OCI-LY3 (cell line): ENCODE data around the gene PCNP.
"Not testable (repeated sequence)": the region's sequence is repeated elsewhere in the genome, so short reads cannot be mapped to it uniquely, and the experiment has no call there.

Experiments
- H2AFZ ChIP-seq: fragments of 200-600, 300-600 bp; shearing (Covaris generic); 2 replicates; pipeline ENCODE4 v1.6.0; 2014; ENCODE audit warnings: antibody characterized with exemption, low read depth, low read length
- H3K27ac ChIP-seq: fragments of 200-600, 300-600 bp; sonication (generic); 2 replicates; pipeline ENCODE4 v1.5.1; 2014; ENCODE audit warnings: mild to moderate bottlenecking, low read length, moderate library complexity, mixed read lengths
- H3K27me3 ChIP-seq: fragments of 200-600, 300-600 bp; sonication (generic); 2 replicates; pipeline ENCODE4 v1.6.1; 2014; ENCODE audit warnings: low read depth, low read length, mixed read lengths
- H3K36me3 ChIP-seq: fragments of 200-600, 300-600 bp; sonication (generic); replicated peaks from 2 replicates; pipeline ENCODE3; 2014; ENCODE audit warnings: low read depth, low read length, mixed read lengths
- H3K4me1 ChIP-seq: fragments of 300-600, 200-600 bp; sonication (generic); 2 replicates; pipeline ENCODE4 v1.6.1; 2014; ENCODE audit warnings: low read length, mixed read lengths
- H3K4me2 ChIP-seq: fragments of 200-600, 300-600 bp; sonication (generic); 2 replicates; pipeline ENCODE4 v1.6.1; 2014; ENCODE audit warnings: low read length, mixed read lengths
- H3K4me3 ChIP-seq: fragments of 300-600, 200-600 bp; sonication (generic); 2 replicates; pipeline ENCODE4 v1.5.1; 2014; ENCODE audit warnings: antibody characterized with exemption, mild to moderate bottlenecking, low read length, moderate library complexity
- H3K79me2 ChIP-seq: fragments of 300-600, 200-600 bp; shearing (Covaris generic); 2 replicates; pipeline ENCODE4 v1.6.1; 2014; ENCODE audit warnings: mild to moderate bottlenecking, low read length, mixed read lengths
- H3K9ac ChIP-seq: fragments of 300-600, 200-600 bp; shearing (Covaris generic); 2 replicates; pipeline ENCODE4 v1.6.0; 2014; ENCODE audit warnings: mild to moderate bottlenecking, low read length, moderate library complexity
- H3K9me3 ChIP-seq: fragments of 200-600, 300-600 bp; shearing (Covaris generic); 2 replicates; pipeline ENCODE4 v1.6.1; 2014; ENCODE audit warnings: low read length, mixed read lengths; ENCODE audit not compliant: insufficient read depth
- H4K20me1 ChIP-seq: fragments of 200-600, 300-600 bp; sonication (generic); 2 replicates; pipeline ENCODE4 v1.6.1; 2016; ENCODE audit warnings: low read length, mixed read lengths; ENCODE audit not compliant: insufficient read depth
- CTCF ChIP-seq: fragments of 200-600, 300-600 bp; sonication (generic); IDR thresholded peaks from 2 replicates; pipeline ENCODE4 v1.5.1; 2014; ENCODE audit warnings: antibody characterized with exemption, low read length, low read depth
- EZH2phosphoT487 ChIP-seq: fragments of 200-600 bp; shearing (Covaris generic); IDR thresholded peaks from 2 replicates; pipeline ENCODE4 v1.6.1; 2018; ENCODE audit warnings: antibody characterized with exemption, mixed run types, low read depth

The PCNP gene

GRCh38 chr3:101544161-101544850, 29.7 kb upstream of the PCNP start:
- Histone ChIP-seq H3K4me3 (no peak overlapping the region), H3K27ac (no peak overlapping the region), H2AFZ (no peak overlapping the region), H3K36me3 (no peaks in the 10 kb centered on the region), H3K9ac (no peak overlapping the region), H3K27me3 (no peaks in the 10 kb centered on the region), H3K4me2 (no peak overlapping the region), H4K20me1 (no peaks in the 10 kb centered on the region), H3K4me1 (no peaks in the 10 kb centered on the region), H3K79me2 (no peaks in the 10 kb centered on the region), H3K9me3 (no peaks in the 10 kb centered on the region)
- no peak for TF ChIP-seq EZH2phosphoT487
- TF ChIP-seq CTCF = peak; percentile 39

- no peaks in the 10 kb centered on the region for H3K36me3 ChIP-seq
- no peak overlapping the region for H3K9ac ChIP-seq
- H2AFZ ChIP-seq = no peak overlapping the region
- H3K4me2 ChIP-seq = no peak overlapping the region
- peaks cover 6% of the 10 kb centered on the region for H3K4me1 ChIP-seq
- no peak for TF ChIP-seq CTCF
- TF ChIP-seq EZH2phosphoT487 = no peak
- H3K9me3 ChIP-seq = no peaks in the 10 kb centered on the region
- H3K27me3 ChIP-seq = no peaks in the 10 kb centered on the region
- no peak overlapping the region for H3K27ac ChIP-seq
- no peaks in the 10 kb centered on the region for H3K79me2 ChIP-seq
- H3K4me3 ChIP-seq = no peak overlapping the region
- no peaks in the 10 kb centered on the region for H4K20me1 ChIP-seq
These were observed 25.4 kb upstream of the PCNP start for GRCh38 chr3:101548527-101549105.

GRCh38 chr3:101549473-101549872, 24.5 kb upstream of the PCNP start:
- TF ChIP-seq EZH2phosphoT487 = no peak
- TF ChIP-seq CTCF = no peak

GRCh38 chr3:101551359-101552081, 22.5 kb upstream of the PCNP start:
- not testable (repeated sequence) for H3K79me2 ChIP-seq, H3K4me2 ChIP-seq, H3K27me3 ChIP-seq, H2AFZ ChIP-seq, H3K4me3 ChIP-seq, H3K27ac ChIP-seq, H3K36me3 ChIP-seq, H3K4me1 ChIP-seq, H3K9ac ChIP-seq, H4K20me1 ChIP-seq, H3K9me3 ChIP-seq

More at GRCh38 chr3:101549473-101549872, 24.5 kb upstream of the PCNP start:
- H3K9me3 ChIP-seq = no peaks in the 10 kb centered on the region
- H3K27me3 ChIP-seq = no peaks in the 10 kb centered on the region
- no peak overlapping the region for H3K4me2 ChIP-seq
- no peak overlapping the region for H3K9ac ChIP-seq
- peaks cover 6% of the 10 kb centered on the region for H3K4me1 ChIP-seq
- no peak overlapping the region for H3K4me3 ChIP-seq
- no peak overlapping the region for H3K27ac ChIP-seq
- no peaks in the 10 kb centered on the region for H3K36me3 ChIP-seq
- no peaks in the 10 kb centered on the region for H3K79me2 ChIP-seq
- H4K20me1 ChIP-seq = no peaks in the 10 kb centered on the region
- H2AFZ ChIP-seq = peak overlapping the region; percentile 13; the same call in 1 of the 2 replicates

- H3K36me3 ChIP-seq, H3K4me1 ChIP-seq, H2AFZ ChIP-seq, H3K4me2 ChIP-seq, H3K9me3 ChIP-seq, H4K20me1 ChIP-seq, H3K27me3 ChIP-seq, H3K79me2 ChIP-seq, H3K27ac ChIP-seq, H3K9ac ChIP-seq, H3K4me3 ChIP-seq: not testable (repeated sequence)
These were observed 20.6 kb upstream of the PCNP start for GRCh38 chr3:101553381-101553780.
